A375 (cell line): ENCODE results near the gene NCAPH2. TPM values are rescaled to one million over a fixed set of nuclear protein-coding genes. Genes with fewer than 3 reads are reported as not detected.

Experiments used
- total RNA-seq: library from RNA; depleted of rRNA; stranded (reverse); fragments of >200 nt; shearing (Covaris generic); gene quantifications from 2 replicates; pipeline ENCODE4 v1.2.3, GENCODE V29; 2014; rRNA removed

The NCAPH2 gene
- 64.5 and 68.5 TPM in 2 replicates for total RNA-seq

DNA sequence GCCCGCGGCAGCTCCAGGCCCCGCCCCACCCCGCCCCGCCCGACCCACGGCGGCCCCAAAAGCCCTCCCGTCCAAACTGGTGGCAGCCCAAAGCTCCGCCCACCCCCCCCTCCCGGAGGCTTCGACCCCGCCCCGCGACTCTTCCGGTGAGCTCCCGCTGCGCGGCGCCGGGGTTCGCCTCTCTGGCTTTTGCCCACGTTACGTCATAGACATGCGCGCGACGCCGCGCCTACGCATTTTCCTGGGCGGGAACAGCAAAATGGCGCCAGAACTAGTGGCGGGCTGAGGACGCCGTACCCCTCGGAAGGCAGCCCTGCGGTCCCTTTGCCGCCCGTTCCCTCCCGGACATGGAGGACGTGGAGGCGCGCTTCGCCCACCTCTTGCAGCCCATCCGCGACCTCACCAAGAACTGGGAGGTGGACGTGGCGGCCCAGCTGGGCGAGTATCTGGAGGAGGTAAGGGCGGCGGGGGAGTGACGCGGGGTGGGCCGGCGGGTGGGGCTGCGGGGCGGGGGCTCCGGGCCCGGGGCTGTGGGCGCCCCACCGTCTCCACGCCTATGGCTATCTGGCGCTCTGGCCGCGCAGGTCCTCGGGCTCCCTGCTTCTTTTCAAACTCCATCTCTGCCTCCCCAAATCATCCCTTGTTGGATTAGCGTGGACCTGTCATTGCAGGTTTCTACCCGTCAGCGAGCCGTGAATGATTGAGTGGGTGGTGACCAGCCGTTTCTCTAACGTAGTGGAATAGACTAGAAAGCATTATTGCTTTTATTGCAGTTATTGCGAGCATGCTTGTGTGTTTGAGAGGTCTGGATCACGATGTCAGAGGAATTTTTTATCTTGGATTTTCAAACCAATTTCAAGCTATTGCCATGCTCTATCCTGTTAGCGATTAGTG, at the start of gene NCAPH2:
TSS of gene NCAPH2 (plus strand) at position 234 of the 894 bp plus-strand sequence. CDS start at position 348, 114 bp downstream.

DNA sequence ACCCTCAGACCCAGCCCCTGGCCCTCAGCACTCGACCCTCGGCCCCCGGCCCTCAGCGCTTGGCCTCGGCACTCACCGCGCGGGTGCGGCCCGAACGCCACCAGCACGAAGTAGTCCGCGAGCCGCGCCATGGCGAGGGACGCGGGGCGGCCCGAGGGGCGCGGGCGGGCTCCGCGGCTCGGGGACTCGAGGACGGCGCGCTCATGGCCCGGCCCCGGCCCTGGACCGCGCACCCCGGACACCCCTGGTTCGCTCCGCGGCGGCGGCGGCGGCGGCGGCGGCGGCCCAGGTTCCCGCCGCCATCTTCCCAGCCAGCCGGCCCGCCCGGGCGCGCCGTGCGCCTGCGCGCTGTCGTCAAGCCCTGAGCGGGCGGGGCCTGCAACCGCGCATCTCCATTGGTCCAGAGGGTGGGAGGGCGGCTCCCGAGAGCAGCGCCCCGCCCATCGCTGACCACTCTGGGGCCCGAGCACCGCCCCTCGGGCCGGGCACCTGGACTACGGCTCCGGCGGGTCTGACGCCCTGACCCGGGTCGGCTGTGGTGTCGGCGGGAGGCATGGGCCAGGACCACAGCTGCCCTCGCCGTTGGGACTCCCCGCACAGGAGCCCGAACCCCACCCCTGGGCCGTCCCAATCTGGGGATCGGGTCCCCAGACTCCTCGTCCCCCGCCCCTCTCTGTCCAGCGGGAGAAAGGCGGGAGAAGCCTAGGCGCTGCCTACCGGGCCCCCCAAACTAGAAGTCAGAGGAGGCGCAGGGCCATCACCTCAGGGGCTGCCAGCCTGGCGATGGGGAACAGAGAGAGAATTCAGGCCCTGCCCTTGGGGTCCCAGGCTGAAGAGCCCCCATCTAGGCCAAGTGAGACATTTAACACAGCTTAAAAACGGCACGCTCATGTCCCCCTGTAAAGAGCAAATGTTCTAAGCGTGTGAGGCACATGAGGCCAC, 33.0 kb upstream of the NCAPH2 start, which contains the start of gene SBF1:
TSS of gene SBF1 (minus strand) at position 326 of the 942 bp plus-strand sequence. CDS start at position 131, 195 bp downstream.

DNA sequence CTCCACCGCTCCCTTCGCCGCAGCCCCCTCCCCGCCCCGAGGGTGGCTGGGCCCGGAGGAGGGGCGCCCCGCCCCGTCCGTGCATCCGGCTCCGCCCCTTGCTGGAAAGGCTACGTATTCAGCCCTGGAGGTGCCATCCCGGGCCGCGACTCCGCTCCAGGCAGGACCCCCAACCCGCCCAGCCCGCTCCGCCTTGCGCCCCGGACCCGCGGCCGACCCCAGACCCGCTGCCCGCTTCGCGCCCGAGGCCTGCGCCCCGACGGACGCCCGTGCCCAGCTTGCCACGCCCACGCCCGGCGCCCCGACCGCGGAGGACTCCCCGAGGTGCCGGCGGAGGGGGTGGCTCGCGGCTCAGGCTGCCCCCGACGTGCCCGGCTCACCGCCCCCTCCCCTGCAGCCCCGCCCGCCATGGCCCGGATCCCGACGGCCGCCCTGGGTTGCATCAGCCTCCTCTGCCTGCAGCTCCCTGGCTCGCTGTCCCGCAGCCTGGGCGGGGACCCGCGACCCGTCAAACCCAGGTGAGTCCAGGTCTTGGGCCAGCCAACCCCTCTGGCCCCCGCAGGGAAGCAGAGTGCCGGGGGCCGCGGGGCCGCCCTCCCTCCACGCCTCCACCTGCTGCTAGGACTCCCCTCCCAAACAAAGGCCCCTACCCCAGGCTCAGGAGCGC, 26.5 kb upstream of the NCAPH2 start, which contains the start of gene ADM2:
TSS of gene ADM2 (plus strand) at position 104 of the 667 bp plus-strand sequence. CDS start at position 409, 305 bp downstream.

DNA sequence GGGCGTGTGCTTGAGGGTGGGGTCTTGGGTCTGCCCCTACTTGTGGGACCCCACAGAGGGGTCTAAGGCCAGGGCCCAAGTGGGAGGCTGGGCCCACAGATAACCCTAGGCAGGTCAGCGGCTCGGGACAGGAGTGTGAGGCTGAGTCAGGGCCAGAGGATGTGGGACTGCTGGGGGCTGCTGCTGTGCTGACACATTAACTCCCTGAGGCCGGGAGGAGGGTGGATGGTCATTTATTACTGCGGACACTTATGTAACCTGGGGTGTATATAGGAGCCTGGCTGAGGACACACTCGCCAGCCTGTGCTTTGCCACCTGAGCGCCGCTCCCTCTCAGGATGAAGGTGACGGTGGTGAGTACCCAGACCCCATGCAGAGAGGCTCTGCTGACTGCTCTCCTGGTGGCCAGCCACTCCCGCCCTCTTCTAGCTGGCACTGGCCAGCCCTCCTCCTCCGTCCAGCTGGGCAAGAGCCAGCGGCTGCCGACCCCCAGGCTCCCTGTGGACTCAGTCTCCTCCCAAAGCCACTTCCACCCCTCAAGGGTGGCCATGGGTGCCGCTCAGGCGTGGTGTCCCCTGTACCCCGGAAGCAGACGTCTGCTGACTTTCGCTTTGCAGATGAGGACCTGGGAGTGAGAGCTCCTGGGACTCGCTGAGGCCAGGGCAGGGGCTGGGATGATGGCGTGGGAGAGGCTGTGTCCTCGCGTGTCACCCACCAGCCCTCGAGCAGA, 21.3 kb upstream of the NCAPH2 start, which contains the start of gene MIOX:
TSS of gene MIOX (plus strand) at position 299 of the 729 bp plus-strand sequence. CDS start at position 338, 39 bp downstream.

DNA sequence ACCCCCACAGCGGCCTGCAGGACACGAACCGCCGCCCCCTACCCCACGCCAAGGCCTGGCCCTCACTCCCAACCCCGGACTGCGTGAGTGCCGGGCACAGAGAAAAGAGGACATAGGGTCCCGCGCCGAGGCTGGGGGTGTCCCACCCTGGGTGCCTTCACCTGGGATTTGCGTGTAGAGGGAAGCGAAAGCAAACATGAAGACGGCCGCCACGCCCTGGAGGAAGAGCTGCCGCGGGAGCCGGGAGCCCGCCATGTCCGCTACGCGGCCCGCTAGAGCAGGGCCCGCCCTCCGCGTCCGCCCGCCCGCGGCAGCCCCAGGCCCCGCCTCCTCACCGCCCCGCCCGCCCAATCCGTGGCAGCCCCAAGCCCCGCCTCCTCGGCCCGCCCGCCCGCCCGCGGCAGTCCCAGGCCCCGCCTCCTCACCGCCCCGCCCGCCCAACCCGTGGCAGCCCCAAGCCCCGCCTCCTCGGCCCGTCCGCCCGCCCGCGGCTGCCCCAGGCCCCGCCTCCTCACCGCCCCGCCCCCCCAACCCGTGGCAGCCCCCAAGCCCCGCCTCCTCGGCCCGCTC, 518 bp upstream of the NCAPH2 start, which contains the start of gene LMF2:
TSS of gene LMF2 (minus strand) at position 282 of the 570 bp plus-strand sequence. CDS start at position 255, 27 bp downstream.

DNA sequence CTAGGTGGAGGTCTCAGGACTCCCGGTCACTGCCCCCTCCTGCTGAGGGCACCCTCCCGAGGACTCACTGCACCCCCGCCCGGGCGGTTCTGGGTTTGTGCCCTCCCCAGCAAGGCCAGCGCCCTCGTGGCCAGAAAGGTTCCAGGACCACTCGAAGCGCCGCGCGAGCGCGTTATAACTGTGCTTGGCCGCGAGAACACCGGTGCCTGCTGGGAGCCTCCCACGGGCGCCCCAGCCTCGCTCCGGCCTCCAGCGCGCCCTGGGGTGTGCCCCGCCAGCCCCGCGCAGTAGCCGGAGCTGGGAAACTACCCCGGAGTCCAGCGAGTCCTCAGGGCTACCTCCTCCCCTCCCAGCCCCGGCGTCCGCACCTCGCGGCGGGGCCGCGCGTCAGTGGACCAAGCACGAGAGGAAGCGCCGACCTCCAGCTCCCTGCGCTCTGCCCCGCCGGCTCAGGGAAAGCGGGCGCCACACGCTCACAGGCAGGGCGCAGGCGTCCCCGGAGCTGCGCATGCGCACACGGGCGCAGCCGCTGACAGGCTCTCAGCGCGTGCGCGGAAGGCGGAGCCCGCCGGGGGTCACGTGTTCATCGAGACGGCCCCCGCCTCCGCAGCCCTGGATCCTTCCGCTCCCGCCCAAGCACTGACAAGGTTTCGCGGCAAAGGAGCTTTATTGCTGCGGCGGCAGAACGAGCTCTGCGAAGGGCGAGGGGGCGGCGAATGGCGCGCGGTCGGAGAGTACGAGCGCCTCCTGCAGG, 17.3 kb downstream of the NCAPH2 start, which contains the start of gene SCO2:
TSS of gene SCO2 (minus strand) at position 495 of the 754 bp plus-strand sequence. CDS start 1,187 bp downstream, outside the sequence.

DNA sequence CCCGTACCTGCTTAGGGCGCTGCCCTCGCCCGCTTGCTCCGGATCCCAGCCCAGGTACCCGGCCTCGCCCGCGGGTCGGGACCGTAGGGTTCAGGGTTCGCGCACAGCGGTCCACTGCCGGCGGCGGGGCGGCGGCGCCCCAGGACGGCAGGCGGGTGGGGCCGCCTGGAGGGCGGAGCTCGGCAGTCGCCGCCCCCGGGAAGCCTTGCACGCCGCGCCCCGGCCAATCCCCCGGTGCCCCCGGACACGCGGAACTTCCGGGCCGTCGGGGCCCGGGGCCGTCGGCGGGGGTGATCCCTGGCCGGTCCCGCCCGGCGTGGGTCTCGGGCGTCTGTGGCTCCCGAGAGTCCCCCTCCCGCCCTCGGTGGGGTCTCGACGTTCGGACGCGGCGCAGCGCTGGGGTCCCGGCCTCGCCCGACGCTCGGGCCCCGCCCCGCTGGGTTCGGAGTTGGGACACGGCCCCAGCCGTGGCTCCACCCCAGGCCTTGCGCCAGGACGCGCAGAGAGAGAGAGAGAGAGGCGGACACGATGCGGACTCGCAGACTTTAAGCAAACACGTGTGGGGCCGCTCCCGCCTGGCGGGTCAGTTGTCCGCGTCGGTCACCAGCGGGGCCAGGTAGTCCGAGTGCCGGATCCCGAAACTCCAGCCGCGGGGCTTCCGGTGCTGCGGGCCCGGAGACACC, 22.0 kb downstream of the NCAPH2 start, which contains the start of gene TYMP:
TSS of gene TYMP (minus strand) at position 116 of the 683 bp plus-strand sequence. CDS start 303 bp downstream, outside the sequence.

DNA sequence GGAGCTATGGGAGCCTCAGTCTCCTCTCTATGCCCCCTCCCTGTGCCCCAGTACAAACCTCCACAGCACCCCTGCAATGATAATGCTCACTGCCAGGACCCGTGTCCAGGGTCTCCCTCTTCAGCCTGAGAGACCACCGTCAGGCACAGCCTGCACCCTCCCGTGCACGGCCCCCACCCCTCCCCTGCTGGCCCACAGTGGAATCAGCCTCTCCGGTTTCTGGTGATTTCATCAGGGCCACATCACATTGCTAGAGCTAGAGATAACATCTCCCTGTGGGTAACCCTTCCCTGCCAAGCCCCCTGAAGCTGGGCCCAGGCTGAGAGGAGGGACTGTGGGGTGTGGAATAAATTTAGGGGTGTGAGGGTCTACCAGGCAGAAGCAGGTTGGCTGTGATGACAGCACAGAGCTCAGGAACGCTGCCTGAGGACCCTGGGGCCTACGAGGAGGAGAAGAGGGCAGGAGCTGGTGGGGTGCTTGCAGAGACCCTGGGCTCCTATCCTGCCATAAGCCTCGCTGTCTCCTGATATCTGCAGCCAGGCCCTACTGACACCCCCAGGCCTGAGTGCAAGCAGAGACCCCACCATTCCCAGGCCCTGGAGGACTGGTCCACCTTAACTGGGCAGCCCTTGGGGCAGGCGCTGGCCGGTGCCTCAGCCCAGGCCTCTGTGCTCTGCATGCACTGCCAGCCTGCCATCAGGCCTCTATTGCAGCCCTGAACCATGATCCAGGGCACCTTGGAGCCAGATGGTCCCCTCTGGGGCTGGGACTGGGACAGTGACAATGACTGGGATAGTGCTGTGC, 37.7 kb downstream of the NCAPH2 start, which contains the start of gene KLHDC7B:
TSS of gene KLHDC7B (plus strand) at position 378 of the 804 bp plus-strand sequence. CDS start at position 723, 345 bp downstream.

DNA sequence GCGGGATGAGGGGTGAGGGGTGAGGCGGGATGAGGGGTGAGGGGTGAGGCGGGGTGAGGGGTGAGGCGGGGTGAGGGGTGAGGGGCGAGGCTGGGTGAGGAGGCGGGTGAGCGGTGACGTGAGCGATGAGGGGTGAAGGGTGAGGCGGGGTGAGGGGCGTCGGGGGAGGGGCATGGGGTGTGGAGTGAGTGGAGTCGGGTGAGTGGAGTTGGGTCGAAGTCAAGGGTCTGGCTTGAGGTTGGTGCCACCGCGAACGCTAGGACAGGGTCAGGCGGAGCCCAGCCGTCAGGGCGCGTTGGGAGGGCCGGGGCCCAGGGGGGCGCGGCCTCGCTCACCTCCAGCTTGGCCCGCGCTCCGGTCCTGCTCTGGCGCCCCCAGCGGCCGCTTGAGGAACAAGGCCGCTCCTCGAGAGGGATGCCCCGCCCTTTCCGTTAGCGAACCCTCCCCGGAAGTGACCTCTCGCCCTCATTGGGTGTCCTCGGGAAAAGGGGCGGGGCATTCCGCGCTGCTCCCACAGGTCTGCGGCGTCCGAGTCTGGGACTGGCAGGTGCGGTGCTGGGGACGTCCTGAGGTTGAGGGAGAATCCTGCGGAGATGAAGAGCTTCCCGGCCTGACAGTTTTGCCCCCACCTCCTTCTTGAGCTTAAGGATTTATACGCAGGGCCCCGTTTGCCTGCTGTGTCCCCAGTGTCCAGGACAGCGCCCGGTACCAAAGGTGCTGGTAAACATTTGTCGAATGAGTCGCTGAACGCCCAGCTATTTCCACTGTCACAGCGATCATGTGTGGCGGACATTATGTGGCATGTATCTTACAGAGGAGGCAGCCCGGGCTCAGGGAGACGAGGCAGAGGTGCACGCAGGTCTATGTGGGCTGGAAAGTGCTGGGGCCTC, 54.7 kb downstream of the NCAPH2 start, which contains the start of gene SYCE3:
TSS of gene SYCE3 (minus strand) at position 397 of the 890 bp plus-strand sequence. CDS start 6,514 bp downstream, outside the sequence.

Other genes starting within 250 kb of the NCAPH2 start
- 26.4 and 33.2 TPM in 2 replicates for gene MAPK12, start 246.5 kb upstream of the NCAPH2 start, total RNA-seq
- 6.8 and 7.5 TPM in 2 replicates for gene MAPK11, start 237.8 kb upstream of the NCAPH2 start, total RNA-seq
- gene PLXNB2, start 200.6 kb upstream of the NCAPH2 start, total RNA-seq, result 43.0 and 45.2 TPM in 2 replicates
- 0.72 and 0.98 TPM in 2 replicates for gene DENND6B, start 181.2 kb upstream of the NCAPH2 start, total RNA-seq
- 34.7 and 35.6 TPM in 2 replicates for gene PPP6R2, start 164.9 kb upstream of the NCAPH2 start, total RNA-seq
- gene SBF1, start 33.2 kb upstream of the NCAPH2 start, total RNA-seq, result 51.5 and 55.0 TPM in 2 replicates
- gene ADM2, start 26.7 kb upstream of the NCAPH2 start, total RNA-seq, result 6.3 and 7.4 TPM in 2 replicates
- 0.34 TPM in 1 of 2 replicates, not detected in the other for gene MIOX, start 21.4 kb upstream of the NCAPH2 start, total RNA-seq
- gene LMF2, start 522 bp upstream of the NCAPH2 start, total RNA-seq, result 21.6 and 26.6 TPM in 2 replicates
- 3.2 and 7.3 TPM in 2 replicates for gene SCO2, start 17.4 kb downstream of the NCAPH2 start, total RNA-seq
- gene TYMP, start 21.8 kb downstream of the NCAPH2 start, total RNA-seq, result 1.1 and 1.5 TPM in 2 replicates
- 0.34 TPM in 1 of 2 replicates, not detected in the other for gene KLHDC7B, start 37.7 kb downstream of the NCAPH2 start, total RNA-seq
- gene SYCE3, start 54.7 kb downstream of the NCAPH2 start, total RNA-seq, result not detected in 2 replicates
- 8.2 and 18.8 TPM in 2 replicates for gene CPT1B, start 70.2 kb downstream of the NCAPH2 start, total RNA-seq
- gene CHKB, start 74.6 kb downstream of the NCAPH2 start, total RNA-seq, result 19.5 and 20.7 TPM in 2 replicates
- gene MAPK8IP2, start 92.6 kb downstream of the NCAPH2 start, total RNA-seq, result 0.03 and 0.04 TPM in 2 replicates
- gene ARSA, start 119.9 kb downstream of the NCAPH2 start, total RNA-seq, result 7.7 and 8.0 TPM in 2 replicates
- 0.29 and 0.30 TPM in 2 replicates for gene SHANK3, start 164.6 kb downstream of the NCAPH2 start, total RNA-seq
- gene ACR, start 230.0 kb downstream of the NCAPH2 start, total RNA-seq, result 1.1 TPM in 1 of 2 replicates, not detected in the other